CD1c-positive myeloid dendritic cell (primary cell): ENCODE data around the gene NKAPD1.
"Not testable (repeated sequence)": the region's sequence is repeated elsewhere in the genome, so short reads cannot be mapped to it uniquely, and the experiment has no call there.

Experiments used
- DNase-seq: peaks from one replicate; pipeline ENCODE4 v3.0.0-alpha.2; 2016; ENCODE audit errors: extremely low spot score

The NKAPD1 gene

DNA sequence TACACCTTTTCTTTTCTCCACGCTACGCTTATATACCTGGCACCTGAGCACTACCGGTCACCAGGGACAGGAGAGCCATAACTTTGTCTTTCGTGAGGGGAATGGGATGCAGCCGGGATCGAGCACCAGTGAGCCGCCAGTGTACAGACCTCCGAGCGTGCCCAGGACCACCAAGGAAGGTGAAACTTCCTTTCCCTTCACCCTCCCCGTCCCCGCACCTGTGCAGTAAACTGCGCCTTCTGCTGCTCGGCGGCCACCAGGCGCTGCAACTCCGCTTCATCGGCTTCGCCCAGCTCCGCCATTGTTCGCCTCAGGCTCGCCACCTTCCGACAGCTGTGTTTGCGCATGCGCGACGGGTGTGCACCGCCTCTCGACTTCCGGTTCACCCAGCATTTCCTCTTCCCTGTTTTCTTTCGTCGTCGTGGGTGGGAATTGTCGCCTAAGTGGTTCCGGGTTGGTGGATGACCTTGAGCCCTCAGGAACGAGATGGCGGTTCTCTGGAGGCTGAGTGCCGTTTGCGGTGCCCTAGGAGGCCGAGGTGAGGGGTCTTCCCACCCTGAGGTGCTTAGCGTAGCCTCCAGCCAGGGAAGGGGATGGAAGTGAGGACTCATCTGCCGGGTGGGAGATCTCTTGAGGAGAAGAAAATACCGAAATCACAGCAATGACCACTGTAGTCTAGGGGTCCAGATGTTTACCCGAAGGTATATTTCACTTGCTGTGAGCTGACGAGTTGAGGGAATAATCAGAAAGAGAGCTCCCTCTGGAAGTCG is 12.5 kb downstream of the NKAPD1 start, which contains the start of the genes SDHD and TIMM8B:
Gene SDHD (plus strand): TSS at position 452 of the 770 bp plus-strand sequence. CDS start 35 bp downstream, at position 487.
Gene TIMM8B (minus strand): TSS at position 335 of the 770 bp plus-strand sequence. CDS start 33 bp downstream, at position 302.
- peak; percentile 99 for DNase-seq

DNA sequence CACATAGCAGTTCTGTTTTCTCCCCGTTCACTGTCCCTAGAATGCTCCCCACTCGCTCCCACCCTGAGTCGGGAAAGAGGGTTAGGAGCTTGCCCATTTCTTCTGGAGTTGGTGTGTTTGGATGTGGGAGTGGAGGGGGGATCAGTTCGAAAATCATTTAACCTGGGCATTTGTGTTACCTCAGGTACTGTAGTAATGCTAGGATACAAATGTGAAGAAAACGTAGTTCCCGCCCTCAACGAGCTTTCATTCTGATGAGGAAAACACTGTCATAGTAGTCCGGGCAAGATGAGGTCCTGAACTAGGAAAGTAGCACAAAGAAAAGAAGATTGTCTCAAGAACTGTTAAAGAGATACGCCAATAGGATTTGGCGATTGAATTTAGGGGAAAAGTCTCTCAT is 13.1 kb downstream of the NKAPD1 start:
- no peak for DNase-seq

DNA sequence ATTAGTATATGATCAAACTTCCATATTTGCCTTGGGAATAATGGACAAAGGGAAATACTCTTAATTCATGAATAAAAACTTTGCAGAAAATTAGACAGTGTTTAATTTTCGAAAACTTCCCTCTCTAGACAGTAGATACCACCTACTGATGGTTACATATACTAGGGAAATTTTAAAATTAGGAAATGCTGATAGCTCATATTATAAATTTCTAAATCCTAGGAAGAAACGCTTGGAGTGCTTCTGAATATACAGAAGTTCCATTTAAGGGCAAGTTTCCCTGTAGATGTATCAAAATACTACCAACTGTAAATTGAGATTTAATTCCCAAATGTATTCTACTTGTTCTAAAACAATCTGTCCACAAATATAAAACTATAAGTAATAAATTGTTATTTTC is 21.2 kb downstream of the NKAPD1 start:
- not testable (repeated sequence) for DNase-seq

- no peak for DNase-seq
Measured at GRCh38 chr11:112096194-112096593, 22.1 kb downstream of the NKAPD1 start.

DNA sequence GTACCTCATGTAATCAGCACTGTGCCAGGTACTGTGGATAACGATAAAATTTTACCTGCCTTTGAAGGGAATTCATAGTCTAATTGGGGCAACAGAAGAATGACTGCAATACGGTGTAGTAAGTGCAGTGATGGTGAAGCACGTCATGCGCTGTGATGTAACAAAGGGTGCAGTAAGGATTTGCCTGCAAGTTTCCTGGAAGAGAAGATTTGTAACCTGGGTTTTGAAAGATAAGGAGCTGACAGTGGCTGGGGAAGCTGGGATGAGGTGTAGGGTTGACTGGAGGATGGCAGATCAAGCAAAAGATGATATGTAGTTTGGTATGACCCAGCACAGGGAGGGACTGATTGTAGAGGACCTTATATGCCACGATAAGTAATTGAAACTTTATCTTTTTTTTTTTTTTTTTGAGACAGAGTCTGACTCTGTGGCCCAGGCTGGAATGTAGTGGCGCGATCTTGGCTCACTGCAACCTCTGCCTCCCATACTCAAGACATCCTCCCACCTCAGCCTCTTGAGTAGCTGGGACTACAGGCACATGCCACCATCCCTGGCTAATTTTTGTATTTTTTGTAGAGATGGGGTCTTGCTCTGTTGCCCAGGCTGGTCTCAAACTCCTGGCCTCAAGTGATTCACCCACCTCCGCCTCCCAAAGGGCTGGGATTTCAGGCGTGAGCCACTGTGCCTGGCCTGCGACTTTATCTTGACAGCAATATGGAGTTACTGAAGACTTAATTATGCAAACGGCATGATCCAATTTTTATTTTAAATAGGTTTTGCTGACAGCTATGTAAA is 23.8 kb downstream of the NKAPD1 start:
- DNase-seq: no peak

DNA sequence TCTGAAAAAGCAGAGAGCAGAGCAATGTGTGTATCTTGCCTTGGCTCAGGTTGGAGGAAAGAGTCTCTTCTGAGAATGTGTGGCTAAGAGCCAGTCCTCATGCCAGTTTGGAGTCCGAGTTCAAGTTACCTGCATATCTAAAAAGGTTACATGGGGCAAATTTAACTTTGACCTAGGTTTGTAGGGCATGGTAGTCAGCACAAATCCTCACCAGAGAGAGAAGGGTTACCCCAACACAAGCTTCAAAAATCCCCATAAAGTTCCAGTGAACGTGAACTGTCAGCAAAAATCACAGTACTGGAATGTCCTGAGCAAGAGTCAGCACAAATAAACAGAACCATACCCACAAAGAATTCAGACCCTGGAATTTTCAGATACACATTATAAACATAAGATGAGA is 26.4 kb downstream of the NKAPD1 start:
- no peak for DNase-seq

DNA sequence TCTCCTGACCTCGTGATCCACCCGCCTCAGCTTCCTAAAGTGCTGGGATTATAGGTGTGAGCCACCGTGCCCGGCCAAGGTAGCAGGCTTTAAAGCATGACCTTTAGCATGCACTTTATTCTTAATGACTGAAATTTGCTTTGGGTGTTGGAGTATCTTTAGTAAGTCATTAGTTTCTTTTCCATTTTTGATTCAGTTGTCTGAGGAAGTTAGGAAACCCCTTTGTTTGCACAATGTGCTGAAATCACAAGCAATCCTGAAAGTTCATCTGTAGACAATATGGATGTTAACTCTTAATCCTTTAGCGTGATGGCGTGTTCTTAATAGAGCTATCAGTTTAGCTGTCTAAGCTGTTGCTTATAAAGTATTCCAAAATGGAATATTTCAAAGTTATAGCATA is 29.3 kb downstream of the NKAPD1 start:
- DNase-seq: peak; percentile 49

DNA sequence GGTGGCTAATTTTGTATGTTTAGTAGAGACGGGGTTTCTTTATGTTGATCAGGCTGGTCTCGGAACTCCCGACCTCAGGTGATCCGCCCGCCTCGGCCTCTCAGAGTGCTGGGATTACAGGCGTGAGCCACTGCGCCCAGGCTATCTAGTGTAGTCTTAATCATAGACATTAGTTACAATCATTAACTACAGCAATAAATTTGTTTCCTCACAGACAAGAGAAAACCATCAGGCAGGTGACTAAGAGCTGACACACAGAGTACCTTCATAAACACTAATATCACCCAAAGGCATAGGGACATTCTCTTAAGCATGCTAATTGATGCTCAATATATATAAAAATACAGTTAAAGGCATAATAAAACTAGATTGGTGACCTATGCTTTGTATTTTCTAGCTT is 32.0 kb downstream of the NKAPD1 start:
- no peak for DNase-seq

- DNase-seq: peak; percentile 71
Measured at GRCh38 chr11:112113539-112114457, 39.7 kb downstream of the NKAPD1 start.

- DNase-seq: no peak
Measured at GRCh38 chr11:112114460-112114859, 40.4 kb downstream of the NKAPD1 start.

DNA sequence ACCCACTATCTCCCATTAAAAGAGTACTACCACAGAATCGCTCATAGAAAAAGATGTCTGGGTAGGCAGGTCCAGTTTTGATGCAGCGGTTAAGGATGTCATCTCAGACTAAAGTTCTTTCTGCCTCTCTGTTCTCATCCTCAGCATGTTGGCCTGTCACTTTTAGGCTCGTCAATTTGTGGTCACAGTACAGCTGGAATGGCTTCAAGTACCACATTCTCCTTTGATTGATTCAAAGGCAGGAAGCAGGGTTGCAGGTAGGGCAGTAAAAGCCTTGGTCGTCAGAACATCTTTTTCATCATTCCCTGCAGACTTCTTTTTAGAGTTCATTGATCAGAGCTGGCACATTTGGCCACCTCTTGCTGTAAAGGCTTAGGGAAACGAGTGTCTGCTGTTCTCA is 41.3 kb downstream of the NKAPD1 start:
- DNase-seq: no peak

- no peak for DNase-seq
Measured at GRCh38 chr11:112118176-112118575, 44.1 kb downstream of the NKAPD1 start.

GRCh38 chr11:112121981-112122615 is 48.0 kb downstream of the NKAPD1 start:
- DNase-seq: no peak

DNA sequence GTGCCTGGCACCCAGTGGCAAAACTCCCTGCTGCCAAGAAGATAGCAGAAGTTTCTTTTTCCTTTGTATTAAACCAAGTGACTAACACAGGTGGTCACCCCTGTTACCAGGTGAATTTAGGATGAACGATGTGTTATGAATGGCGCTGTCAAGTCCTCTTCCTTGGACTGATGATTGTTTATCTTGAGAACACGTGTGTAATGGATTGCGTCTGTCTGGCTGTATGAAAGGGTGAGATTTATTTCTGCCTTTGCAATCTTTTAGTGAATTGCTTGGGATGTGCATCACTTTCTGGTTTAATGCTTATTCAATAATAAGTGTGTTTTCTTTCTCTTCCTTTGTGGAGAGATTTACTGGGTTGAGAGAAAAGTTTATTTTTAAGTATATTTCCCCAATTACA is 49.0 kb downstream of the NKAPD1 start:
- DNase-seq: no peak

DNA sequence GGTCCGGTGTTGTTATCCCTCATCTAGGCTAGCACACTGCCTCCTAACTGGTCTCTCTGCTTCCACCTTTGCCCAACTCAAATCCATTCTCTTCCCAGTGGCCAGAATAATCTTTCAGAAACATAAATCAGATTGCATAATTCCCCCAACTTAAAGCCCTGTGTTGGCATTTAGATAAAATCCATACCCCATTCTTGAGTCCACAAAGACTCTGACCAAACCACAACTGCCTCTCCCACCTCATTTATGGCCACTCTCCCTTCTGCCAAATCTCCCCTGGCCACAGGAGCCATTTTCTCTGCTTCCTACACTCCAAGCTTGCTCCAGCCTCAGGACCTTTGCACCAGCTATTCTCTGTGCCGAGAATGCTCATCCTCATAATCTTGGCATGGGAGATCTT is 53.0 kb downstream of the NKAPD1 start:
- no peak for DNase-seq

GRCh38 chr11:112128483-112129121 is 54.5 kb downstream of the NKAPD1 start:
- no peak for DNase-seq

DNA sequence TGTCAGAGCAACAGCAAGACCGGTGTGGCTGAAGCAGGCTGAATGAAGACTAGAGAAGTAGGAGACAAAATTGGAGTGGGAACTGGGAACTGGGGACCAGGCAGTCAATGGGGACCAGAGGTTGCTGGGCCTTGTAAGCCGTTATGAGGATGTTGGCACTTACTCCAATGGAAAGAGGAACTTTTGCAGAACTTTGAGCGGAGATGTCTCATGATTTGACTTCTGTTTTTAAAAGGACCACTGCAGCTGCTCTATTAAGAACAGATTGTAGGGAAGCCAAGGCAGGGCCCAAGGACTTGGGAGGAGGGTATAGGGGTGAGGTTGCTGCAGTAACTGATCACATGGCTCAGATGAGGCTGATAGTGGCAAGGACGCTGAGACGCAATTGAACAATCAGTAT is 55.6 kb downstream of the NKAPD1 start:
- peak; percentile 88 for DNase-seq

DNA sequence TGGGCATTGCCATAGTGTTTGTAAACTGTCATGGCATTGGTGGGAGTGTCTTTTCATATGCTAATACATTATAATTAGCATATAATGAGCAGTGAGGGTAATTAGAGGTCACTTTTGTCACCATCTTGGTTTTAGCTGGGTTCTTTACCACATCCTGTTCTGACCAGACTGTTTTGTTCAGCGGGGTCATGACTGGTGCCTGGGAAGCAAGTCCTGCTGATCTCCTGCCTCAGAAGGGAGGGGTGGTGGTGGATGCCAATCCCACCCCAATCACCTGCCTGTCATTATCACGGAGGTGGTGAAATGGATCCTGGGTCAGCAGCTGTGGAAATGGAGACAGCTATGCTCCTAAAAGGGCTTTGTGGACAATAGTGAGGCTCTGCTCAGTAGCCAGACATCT is 58.6 kb downstream of the NKAPD1 start:
- DNase-seq: no peak

DNA sequence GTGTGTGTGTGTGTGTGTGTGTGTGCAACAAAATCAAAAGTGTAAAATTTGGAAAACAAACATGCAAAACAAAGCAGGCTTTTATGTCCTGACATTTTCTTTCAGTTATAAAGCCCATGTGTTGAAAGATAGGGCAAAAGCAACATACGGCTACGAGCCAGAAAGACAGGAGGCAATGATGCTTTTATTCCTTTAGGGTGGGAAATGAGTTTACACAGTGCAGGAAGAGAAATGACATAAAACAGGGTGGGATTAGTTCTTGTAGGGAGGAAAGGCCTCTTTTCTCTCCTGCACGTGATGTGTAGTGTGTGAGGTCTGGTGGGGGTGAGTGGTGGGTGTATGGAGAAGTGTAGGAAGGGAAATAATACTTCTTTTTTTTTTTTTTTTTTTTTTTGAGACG is 60.4 kb downstream of the NKAPD1 start:
- peak; percentile 30 for DNase-seq
